Omental fat pad (tissue), 4 donors: ENCODE measurements around the gene ADRB1. TPM values are rescaled to one million over a fixed set of nuclear protein-coding genes. Genes with fewer than 3 reads are reported as not detected.

ENCODE experiments used
- ATAC-seq: fragments of 150-250 bp; one replicate; pipeline ENCODE4 v1.9.1; 2016; ENCODE audit warnings: mild to moderate bottlenecking, moderate library complexity; ENCODE audit not compliant: low FRiP score
- DNase-seq: peaks from one replicate; pipeline ENCODE4 v3.0.0-alpha.2; 2019; ENCODE audit warnings: low spot score
- total RNA-seq, 4 donors: library from RNA; depleted of rRNA; stranded (reverse); fragments of >200 nt; gene quantifications; one replicate each; pipeline ENCODE4 v1.1.0, GENCODE V29; 2016
- TF ChIP-seq, protein P1 (sequence below), 3 donors: fragments of 450-650 bp; IDR thresholded peaks; one replicate each; pipeline ENCODE4 v1.5.1; 2016 to 2017; ENCODE audit warnings: antibody characterized with exemption in 3 of 3, mild to moderate bottlenecking in 3 of 3, moderate library complexity in 2 of 3

Gene ADRB1
- total RNA-seq, 4 donors from 2014 or later: 4.3 to 16.7 (median 6.4) TPM

DNA sequence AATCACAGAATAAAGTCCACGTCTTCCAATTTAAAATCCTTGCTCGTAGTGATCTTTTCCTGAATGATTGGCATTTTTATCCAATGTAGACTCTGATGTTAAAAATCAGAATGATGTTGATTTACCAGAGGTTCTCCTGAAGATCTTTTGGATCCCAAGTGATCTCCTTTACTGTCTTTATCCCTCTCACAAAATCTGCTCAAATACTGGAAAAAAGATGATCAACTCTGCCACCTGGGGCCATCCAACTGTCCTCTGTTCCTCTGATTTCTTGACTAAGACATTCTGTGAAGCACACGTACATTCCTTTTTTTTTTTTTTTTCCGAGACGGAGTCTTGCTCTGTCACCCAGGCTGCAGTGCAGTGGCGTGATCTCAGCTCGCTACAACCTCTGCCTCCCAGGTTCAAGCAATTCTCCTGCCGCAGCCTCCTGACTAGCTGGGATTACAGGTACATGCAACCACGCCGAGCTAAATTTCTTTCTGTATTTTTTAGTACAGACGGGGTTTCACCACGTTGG, 18.0 kb upstream of the ADRB1 start:
- no peak for ATAC-seq
- TF ChIP-seq, protein P1, sequence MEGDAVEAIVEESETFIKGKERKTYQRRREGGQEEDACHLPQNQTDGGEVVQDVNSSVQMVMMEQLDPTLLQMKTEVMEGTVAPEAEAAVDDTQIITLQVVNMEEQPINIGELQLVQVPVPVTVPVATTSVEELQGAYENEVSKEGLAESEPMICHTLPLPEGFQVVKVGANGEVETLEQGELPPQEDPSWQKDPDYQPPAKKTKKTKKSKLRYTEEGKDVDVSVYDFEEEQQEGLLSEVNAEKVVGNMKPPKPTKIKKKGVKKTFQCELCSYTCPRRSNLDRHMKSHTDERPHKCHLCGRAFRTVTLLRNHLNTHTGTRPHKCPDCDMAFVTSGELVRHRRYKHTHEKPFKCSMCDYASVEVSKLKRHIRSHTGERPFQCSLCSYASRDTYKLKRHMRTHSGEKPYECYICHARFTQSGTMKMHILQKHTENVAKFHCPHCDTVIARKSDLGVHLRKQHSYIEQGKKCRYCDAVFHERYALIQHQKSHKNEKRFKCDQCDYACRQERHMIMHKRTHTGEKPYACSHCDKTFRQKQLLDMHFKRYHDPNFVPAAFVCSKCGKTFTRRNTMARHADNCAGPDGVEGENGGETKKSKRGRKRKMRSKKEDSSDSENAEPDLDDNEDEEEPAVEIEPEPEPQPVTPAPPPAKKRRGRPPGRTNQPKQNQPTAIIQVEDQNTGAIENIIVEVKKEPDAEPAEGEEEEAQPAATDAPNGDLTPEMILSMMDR (IDR thresholded peaks at IDR 0.05): no peak
- DNase-seq: no peak

DNA sequence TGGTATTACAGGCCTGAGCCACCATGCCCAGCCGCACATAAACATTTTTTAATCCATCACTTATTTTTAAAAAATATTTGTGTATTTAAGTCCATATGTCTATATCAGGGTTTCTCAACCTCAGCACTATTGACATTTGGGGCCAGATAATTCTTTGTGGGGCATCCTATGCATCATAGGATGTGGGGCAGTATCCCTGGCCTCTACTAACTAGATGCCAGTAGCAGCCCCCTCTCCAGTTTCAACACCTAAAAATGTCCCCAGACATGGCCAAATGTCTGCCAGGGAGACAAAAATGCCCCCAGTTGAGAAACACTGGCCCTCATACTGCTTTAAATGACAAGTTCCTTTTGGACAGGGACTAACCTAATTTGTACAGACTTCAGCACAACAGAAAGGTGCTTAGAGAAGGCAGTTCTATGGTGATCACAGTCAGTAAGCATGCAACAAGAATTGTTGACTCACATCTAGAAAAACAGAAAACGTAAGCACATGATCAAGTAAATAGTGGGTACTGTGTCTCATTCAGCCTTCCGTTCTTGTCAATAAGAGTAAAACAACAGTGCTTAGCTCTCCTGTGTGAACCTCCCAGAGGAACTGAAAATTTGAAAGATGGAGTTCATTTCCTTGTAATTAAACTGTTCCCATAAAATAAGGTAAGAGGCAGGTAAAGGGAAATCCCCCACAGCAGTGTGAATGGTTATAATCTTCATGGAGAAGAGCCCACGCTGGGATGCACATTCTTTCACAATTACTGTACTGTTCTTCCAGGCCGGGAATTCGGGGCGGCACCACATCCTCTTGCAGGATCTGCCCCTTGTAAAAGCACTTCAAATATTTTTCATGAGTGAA, 17.3 kb upstream of the ADRB1 start:
- peak; percentile 83 for ATAC-seq
- no peak for DNase-seq
- TF ChIP-seq, protein P1 (IDR thresholded peaks at IDR 0.05): no peak

DNA sequence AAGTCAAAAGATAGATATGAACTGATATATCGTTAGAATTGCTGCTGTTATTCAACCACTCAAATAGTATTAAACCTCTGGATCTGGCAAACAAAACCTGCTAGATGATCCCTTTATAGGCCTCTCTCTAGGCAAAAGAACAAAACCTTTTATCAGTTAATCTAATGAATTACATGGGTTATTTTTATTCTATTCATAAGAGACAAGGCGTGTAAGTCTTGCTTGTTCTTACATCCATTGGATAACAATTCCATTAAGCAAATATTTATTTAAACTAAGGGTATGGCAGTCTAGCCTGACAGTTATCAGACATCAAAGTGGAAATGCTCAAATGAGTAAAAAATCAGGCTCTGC, 16.6 kb upstream of the ADRB1 start:
- TF ChIP-seq, protein P1 (IDR thresholded peaks at IDR 0.05): no peak
- DNase-seq (no peak), ATAC-seq (no peak)

DNA sequence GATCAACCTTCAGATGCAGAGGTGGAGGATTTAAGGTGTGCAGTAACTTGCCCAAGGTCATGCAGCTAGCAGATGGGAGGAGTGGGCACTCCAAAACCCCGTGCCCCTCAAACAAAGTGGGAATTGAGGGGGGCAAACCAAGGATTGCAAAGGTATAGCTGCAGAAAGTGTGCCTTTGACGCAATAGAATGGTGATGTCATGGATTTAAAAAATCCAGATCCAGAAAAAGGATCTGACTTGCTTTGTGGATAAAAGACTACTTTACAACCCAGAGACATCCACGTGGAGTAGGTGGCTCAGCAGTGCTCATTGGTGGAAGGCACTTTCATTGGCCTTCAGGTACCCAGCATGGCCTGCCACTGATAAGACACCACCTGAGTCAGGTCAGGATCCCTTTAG, 15.7 kb upstream of the ADRB1 start:
- ATAC-seq: no peak
- TF ChIP-seq, protein P1 (IDR thresholded peaks at IDR 0.05): no peak

DNA sequence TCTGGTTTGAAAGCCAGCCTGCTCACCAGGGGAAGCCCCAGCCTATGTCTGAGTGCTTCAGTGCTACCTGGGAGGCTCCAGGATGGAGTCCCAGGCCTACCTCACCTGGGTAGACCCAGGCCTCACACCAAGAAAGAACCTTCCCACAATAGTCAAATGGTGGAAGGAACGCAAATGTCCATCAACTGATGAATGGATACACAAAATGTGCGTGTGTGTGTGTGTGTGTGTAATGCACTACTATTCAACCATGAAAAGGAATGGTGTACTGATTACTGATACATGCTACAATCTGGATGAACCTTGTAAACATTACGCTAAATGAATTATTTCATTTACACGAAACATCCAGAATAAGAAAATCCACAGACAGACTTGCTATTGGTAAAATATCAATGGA, 15.2 kb upstream of the ADRB1 start:
- DNase-seq: no peak
- ATAC-seq: no peak
- TF ChIP-seq, protein P1 (IDR thresholded peaks at IDR 0.05): no peak

More for the DNA sequence above, 15.7 kb upstream of the ADRB1 start:
- no peak for DNase-seq

DNA sequence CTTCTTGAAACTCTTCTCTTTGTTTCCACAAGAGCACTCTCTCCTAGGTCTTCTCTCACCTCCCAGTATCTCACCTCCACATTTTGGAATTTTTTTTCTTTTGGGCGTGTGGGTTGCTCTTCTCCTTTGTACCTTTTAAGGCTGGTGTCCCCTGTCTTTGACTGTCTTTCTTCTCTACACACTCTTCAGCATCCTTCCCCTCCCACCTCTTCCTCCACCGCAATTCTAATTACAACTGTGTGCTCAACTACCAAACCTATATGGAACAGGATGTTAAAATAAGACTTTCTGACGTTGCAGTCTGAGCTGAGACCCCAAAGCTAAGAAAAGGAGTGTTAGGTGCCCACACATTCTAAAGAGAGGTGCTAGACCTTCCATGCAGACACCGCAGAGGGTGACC, 14.0 kb upstream of the ADRB1 start:
- DNase-seq (no peak), ATAC-seq (no peak)
- TF ChIP-seq, protein P1 (IDR thresholded peaks at IDR 0.05): no peak

DNA sequence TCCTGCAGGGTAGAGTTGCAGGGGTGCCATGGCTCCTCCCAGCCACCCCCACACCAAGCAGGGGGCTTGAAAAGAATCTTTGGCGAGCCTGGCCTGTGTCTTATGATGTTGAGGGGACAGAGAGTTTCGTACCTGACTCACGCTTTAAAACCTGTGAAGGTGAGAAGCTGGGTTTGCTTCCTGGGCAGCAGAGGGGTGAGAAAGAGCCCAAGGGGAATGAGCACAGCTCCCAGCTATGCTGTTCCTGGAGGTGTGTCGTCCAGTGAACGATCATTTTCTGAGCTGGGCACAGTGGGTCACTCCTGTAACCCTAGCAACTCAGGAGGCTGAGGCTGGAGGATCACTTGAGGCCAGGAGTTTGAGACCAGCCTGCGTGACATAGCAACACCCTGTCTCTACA, 13.5 kb upstream of the ADRB1 start:
- TF ChIP-seq, protein P1 (IDR thresholded peaks at IDR 0.05): no peak
- ATAC-seq (no peak), DNase-seq (no peak)
